Transverse colon (tissue), 4 donors: ENCODE measurements around the gene INO80C. TPM values are rescaled to one million over a fixed set of nuclear protein-coding genes. Genes with fewer than 3 reads are reported as not detected.

ENCODE experiments used
- DNase-seq: peaks from one replicate; pipeline ENCODE4 v3.0.0-alpha.2; 2019
- H3K27ac ChIP-seq, 4 donors: fragments of 200-600 bp; sonication (generic); 2 replicates each; pipeline ENCODE4 v1.5.1; 2016 to 2018; ENCODE audit warnings: inconsistent platforms in 4 of 4
- H3K27me3 ChIP-seq: fragments of 200-600 bp; sonication (generic); 2 replicates; pipeline ENCODE4 v1.5.1; 2017; ENCODE audit warnings: inconsistent platforms
- H3K36me3 ChIP-seq, 4 donors: fragments of 200-600 bp; sonication (generic); 2 replicates each; pipeline ENCODE4 v1.5.1; 2017 to 2019; ENCODE audit warnings: inconsistent platforms in 4 of 4
- H3K4me1 ChIP-seq, 4 donors: fragments of 200-600 bp; sonication (generic); 2 replicates each; pipeline ENCODE4 v1.5.1; 2017 to 2020; ENCODE audit warnings: inconsistent platforms in 4 of 4
- H3K4me3 ChIP-seq, 4 donors: fragments of 200-600 bp; sonication (generic); 1 replicate in 1 of 4; 2 replicates in 3 of 4; pipeline versions ENCODE4 v1.5.1 to v1.6.1; 2017 to 2019; ENCODE audit warnings: inconsistent platforms in 4 of 4
- H3K9me3 ChIP-seq, 2 donors: fragments of 200-600 bp; sonication (generic); 2 replicates each; pipeline ENCODE4 v1.5.1; 2017 to 2019; ENCODE audit warnings: inconsistent platforms in 2 of 2
- CTCF ChIP-seq, 5 experiments: fragments of 200-600 bp in 3 of 5; fragments of 450-650 bp in 2 of 5; sonication (generic) in 3 of 5; IDR thresholded peaks; 1 replicate in 2 of 5; 2 replicates in 3 of 5; pipeline ENCODE4 v1.5.1; 2016 to 2017; ENCODE audit warnings: antibody characterized with exemption in 5 of 5, inconsistent platforms in 3 of 5, mild to moderate bottlenecking in 2 of 5, moderate library complexity in 1 of 5
- EP300 ChIP-seq: sonication (generic); formaldehyde crosslinking; IDR thresholded peaks from one replicate; pipeline ENCODE4 v1.6.1; 2017; ENCODE audit warnings: antibody characterized with exemption, low read depth
- POLR2A ChIP-seq: fragments of 450-650 bp; IDR thresholded peaks from one replicate; pipeline ENCODE4 v1.6.1; 2016; ENCODE audit warnings: antibody characterized with exemption, mild to moderate bottlenecking, moderate library complexity
- POLR2AphosphoS5 ChIP-seq, 3 donors: sonication (generic); formaldehyde crosslinking; IDR thresholded peaks; one replicate each; pipeline ENCODE4 v1.6.1; 2016; ENCODE audit warnings: antibody characterized with exemption in 3 of 3
- WGBS, 2 donors: methylation state at CpG; one replicate each; pipeline ENCODE4 v1.1.5; 2018; ENCODE audit warnings: low coverage in 1 of 2; 5-methylcytosine and 5-hydroxymethylcytosine counted together
- in situ Hi-C, 4 donors: fragments of 200-750 bp; cut with MboI; loops; one replicate each; pipeline versions ENCODE4 v1.15.0 to v1.15.1; 2017; ENCODE audit warnings: low sequenced_read_pairs in 3 of 4, low pct_ligation_motif_present in 1 of 4, low pct_unique_long_range_greater_than_20kb in 1 of 4
- intact Hi-C: fragments of 100-400 bp; cut with DNase I; formaldehyde crosslinking; loops from one replicate; pipeline ENCODE4 v1.15.1; 2023; ENCODE audit warnings: low total_unique reads
- total RNA-seq, 4 donors: library from RNA; depleted of rRNA; stranded (reverse); fragments of >200 nt; gene quantifications; one replicate each; pipeline ENCODE4 v1.1.0, GENCODE V29; 2016

The INO80C gene
- total RNA-seq, 4 donors from 2014 or later = 10.2 to 277 (median 18.0) TPM

GRCh38 chr18:35533916-35534405, 36.2 kb upstream of the INO80C start:
- TF ChIP-seq POLR2A = no peak
- no peak for TF ChIP-seq EP300
- TF ChIP-seq CTCF (IDR thresholded peaks at IDR 0.05) = no peak
- no peak for TF ChIP-seq POLR2AphosphoS5 (IDR thresholded peaks at IDR 0.05)
- intact Hi-C loops = no loop called here

GRCh38 chr18:35528749-35529274, 31.1 kb upstream of the INO80C start:
- Histone ChIP-seq H3K4me1 (peaks cover 0 to 13% (median 6%) of the 10 kb centered on the region in 4 donors), H3K27ac (no peak overlapping the region), H3K4me3 (no peak overlapping the region), H3K36me3 (no peaks in the 10 kb centered on the region), H3K9me3 (no peaks in the 10 kb centered on the region), H3K27me3 (no peaks in the 10 kb centered on the region)
- 69 to 92% methylated on average over 4 of the region's 4 CpGs for WGBS, 2 donors
- TF ChIP-seq POLR2A = no peak
- TF ChIP-seq EP300 = no peak
- TF ChIP-seq CTCF (IDR thresholded peaks at IDR 0.05) = no peak
- no peak for TF ChIP-seq POLR2AphosphoS5 (IDR thresholded peaks at IDR 0.05)
- intact Hi-C loops = no loop called here
- no peak for DNase-seq
- in situ Hi-C loops = no loop called here

More at GRCh38 chr18:35533916-35534405, 36.2 kb upstream of the INO80C start:
- in situ Hi-C loops = no loop called here
- DNase-seq = no peak
- H3K27me3 ChIP-seq = no peaks in the 10 kb centered on the region
- no peaks in the 10 kb centered on the region for H3K36me3 ChIP-seq
- WGBS, 2 donors = 83 to 95% methylated on average over 2 of the region's 2 CpGs
- H3K4me1 ChIP-seq = no peaks in the 10 kb centered on the region
- no peak overlapping the region for H3K4me3 ChIP-seq
- H3K9me3 ChIP-seq = no peaks in the 10 kb centered on the region
- no peak overlapping the region for H3K27ac ChIP-seq

- no peaks in the 10 kb centered on the region for H3K27me3 ChIP-seq
- H3K4me1 ChIP-seq = peaks cover 0 to 13% (median 6%) of the 10 kb centered on the region in 4 donors
- TF ChIP-seq CTCF (IDR thresholded peaks at IDR 0.05) = no peak
- no peak for TF ChIP-seq POLR2A
- no peak for TF ChIP-seq POLR2AphosphoS5 (IDR thresholded peaks at IDR 0.05)
- TF ChIP-seq EP300 = no peak
- intact Hi-C loops = no loop called here
- H3K9me3 ChIP-seq = no peaks in the 10 kb centered on the region
- H3K27ac ChIP-seq = peak overlapping the region in 1 of 4 donors; percentile 26
- H3K4me3 ChIP-seq = no peak overlapping the region
- peak; percentile 18 for DNase-seq
- in situ Hi-C loops = no loop called here
- H3K36me3 ChIP-seq = no peaks in the 10 kb centered on the region
- WGBS, 2 donors = 27% methylated on average over 2 of the region's 5 CpGs; no CpG with 5 or more reads in 1 of the 2 donors
These were observed 28.8 kb upstream of the INO80C start for GRCh38 chr18:35526495-35527059.

- WGBS, 2 donors = 49 to 61% methylated on average over 8 to 9 of the region's 9 CpGs
- no peak for DNase-seq
- intact Hi-C loops = no loop called here
- in situ Hi-C loops = no loop called here
- peaks cover 0 to 13% (median 6%) of the 10 kb centered on the region in 4 donors for H3K4me1 ChIP-seq
- no peaks in the 10 kb centered on the region for H3K9me3 ChIP-seq
- no peaks in the 10 kb centered on the region for H3K27me3 ChIP-seq
- no peaks in the 10 kb centered on the region for H3K36me3 ChIP-seq
- no peak overlapping the region for H3K4me3 ChIP-seq
- H3K27ac ChIP-seq = peak overlapping the region in 1 of 4 donors; percentile 26
- TF ChIP-seq CTCF (IDR thresholded peaks at IDR 0.05) (no peak), POLR2A (no peak), EP300 (no peak), POLR2AphosphoS5 (IDR thresholded peaks at IDR 0.05) (no peak)
These were observed 28.2 kb upstream of the INO80C start for GRCh38 chr18:35525795-35526494.
